HL-60 (cell line): ENCODE measurements around the gene EMC9.
"Not testable (repeated sequence)": the region's sequence is repeated elsewhere in the genome, so short reads cannot be mapped to it uniquely, and the experiment has no call there.

Source experiments
- DNase-seq, 2 experiments: peaks; one replicate each; pipeline ENCODE4 v3.0.0-alpha.2; 2010 to 2020; ENCODE audit warnings: low read depth in 1 of 2, low spot score in 1 of 2
- H3K27ac ChIP-seq: fragments of 250-450 bp; sonication (Bioruptor Pico); replicated peaks from 2 replicates; pipeline ENCODE4 v1.5.1; 2020; ENCODE audit warnings: mild to moderate bottlenecking, moderate library complexity
- H3K27me3 ChIP-seq: fragments of 250-450 bp; sonication (Bioruptor Pico); 2 replicates; pipeline ENCODE4 v1.5.1; 2021; ENCODE audit warnings: mild to moderate bottlenecking, moderate library complexity; ENCODE audit not compliant: insufficient read depth, poor library complexity, severe bottlenecking
- H3K4me3 ChIP-seq: replicated peaks from 2 replicates; pipeline ENCODE4 v1.5.1; 2011; ENCODE audit warnings: mild to moderate bottlenecking, control low read depth, low read length; ENCODE audit not compliant: insufficient read depth
- GABPA ChIP-seq: IDR thresholded peaks from 2 replicates; pipeline ENCODE4 v1.6.1; 2012; ENCODE audit warnings: low read depth
- POLR2AphosphoS5 ChIP-seq: IDR thresholded peaks from 2 replicates; pipeline ENCODE4 v1.6.1; 2012; ENCODE audit warnings: low read depth
- SPI1 ChIP-seq: IDR thresholded peaks from 2 replicates; pipeline ENCODE4 v1.6.1; 2012; ENCODE audit warnings: low read depth, mild to moderate bottlenecking, borderline replicate concordance
- TF ChIP-seq, protein P1 (sequence below): IDR thresholded peaks from one replicate; pipeline ENCODE4 v1.5.1; 2011; ENCODE audit warnings: low read length, control low read depth, inconsistent platforms; ENCODE audit not compliant: insufficient read depth
- TF ChIP-seq, protein P2 (sequence below): IDR thresholded peaks from 2 replicates; pipeline ENCODE4 v1.6.1; 2012; ENCODE audit warnings: low read depth; ENCODE audit not compliant: insufficient replicate concordance

The EMC9 gene

DNA sequence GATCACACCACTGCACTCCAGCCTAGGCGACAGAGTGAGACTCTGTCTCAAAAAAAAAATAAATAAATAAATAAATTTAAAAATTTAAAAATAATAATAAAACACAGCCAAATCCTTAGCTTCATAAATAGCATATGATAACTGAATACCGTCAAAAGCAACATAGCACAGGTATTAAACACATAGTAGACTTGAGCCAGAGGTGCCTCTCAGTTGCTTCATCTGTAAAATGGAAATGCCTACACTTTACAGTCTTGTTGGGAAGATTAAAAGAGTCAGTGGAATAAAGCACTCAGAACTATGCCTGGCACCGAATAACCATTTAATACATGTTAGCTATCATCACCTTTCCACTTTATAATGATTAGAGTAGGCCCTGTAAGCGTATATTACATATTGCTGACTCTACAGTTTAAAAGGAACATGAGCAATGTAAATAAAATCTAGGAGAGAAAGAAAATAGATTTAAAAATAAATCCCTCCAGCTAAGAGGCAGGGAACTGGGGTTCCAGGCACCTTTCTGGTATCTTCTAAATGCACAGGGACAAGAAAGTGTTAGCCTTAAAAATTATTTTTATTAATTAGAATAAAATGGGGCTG, 34.6 kb downstream of the EMC9 start:
- TF ChIP-seq, protein P1, sequence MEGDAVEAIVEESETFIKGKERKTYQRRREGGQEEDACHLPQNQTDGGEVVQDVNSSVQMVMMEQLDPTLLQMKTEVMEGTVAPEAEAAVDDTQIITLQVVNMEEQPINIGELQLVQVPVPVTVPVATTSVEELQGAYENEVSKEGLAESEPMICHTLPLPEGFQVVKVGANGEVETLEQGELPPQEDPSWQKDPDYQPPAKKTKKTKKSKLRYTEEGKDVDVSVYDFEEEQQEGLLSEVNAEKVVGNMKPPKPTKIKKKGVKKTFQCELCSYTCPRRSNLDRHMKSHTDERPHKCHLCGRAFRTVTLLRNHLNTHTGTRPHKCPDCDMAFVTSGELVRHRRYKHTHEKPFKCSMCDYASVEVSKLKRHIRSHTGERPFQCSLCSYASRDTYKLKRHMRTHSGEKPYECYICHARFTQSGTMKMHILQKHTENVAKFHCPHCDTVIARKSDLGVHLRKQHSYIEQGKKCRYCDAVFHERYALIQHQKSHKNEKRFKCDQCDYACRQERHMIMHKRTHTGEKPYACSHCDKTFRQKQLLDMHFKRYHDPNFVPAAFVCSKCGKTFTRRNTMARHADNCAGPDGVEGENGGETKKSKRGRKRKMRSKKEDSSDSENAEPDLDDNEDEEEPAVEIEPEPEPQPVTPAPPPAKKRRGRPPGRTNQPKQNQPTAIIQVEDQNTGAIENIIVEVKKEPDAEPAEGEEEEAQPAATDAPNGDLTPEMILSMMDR = no peak
- Histone ChIP-seq H3K4me3 (no peak overlapping the region), H3K27ac (no peak overlapping the region), H3K27me3 (no peaks in the 10 kb centered on the region)
- no peak for DNase-seq

DNA sequence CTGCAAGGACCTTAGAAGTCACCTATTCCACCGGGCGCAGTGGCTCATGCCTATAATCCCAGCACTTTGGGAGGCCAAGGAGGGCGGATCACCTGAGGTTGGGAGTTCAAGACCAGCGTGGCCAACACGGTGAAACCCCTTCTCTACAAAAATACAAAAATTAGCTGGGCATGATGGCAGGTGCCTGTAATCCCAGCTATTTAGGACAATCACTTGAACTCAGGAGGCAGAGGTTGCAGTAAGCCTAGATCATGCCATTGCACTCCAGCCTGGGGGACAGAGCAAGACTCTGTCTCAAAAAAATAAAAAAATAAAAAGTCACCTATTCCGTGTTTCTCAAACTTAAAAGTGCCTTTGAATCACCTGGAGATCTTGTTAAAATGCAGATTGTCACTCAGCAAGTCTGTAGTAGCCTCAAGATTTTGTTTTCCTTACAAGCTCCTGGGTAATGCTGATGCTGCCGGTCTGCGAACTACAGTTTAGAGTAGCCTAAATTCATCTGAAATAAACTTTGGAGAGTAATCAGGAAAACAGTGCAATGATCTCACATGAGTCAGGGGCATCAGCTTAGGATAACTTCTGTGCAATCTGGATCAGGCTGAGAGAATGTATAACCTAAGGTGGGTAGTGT, 35.7 kb downstream of the EMC9 start:
- H3K27ac ChIP-seq, H3K27me3 ChIP-seq, H3K4me3 ChIP-seq, DNase-seq: not testable (repeated sequence)

DNA sequence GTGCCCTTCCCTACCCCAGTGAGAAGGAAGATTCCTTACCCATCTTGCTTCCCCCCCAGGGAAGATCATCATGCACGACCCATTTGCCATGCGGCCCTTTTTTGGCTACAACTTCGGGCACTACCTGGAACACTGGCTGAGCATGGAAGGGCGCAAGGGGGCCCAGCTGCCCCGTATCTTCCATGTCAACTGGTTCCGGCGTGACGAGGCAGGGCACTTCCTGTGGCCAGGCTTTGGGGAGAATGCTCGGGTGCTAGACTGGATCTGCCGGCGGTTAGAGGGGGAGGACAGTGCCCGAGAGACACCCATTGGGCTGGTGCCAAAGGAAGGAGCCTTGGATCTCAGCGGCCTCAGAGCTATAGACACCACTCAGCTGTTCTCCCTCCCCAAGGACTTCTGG, 37.9 kb downstream of the EMC9 start:
- Histone ChIP-seq H3K27ac (no peak overlapping the region), H3K27me3 (no peaks in the 10 kb centered on the region)

DNA sequence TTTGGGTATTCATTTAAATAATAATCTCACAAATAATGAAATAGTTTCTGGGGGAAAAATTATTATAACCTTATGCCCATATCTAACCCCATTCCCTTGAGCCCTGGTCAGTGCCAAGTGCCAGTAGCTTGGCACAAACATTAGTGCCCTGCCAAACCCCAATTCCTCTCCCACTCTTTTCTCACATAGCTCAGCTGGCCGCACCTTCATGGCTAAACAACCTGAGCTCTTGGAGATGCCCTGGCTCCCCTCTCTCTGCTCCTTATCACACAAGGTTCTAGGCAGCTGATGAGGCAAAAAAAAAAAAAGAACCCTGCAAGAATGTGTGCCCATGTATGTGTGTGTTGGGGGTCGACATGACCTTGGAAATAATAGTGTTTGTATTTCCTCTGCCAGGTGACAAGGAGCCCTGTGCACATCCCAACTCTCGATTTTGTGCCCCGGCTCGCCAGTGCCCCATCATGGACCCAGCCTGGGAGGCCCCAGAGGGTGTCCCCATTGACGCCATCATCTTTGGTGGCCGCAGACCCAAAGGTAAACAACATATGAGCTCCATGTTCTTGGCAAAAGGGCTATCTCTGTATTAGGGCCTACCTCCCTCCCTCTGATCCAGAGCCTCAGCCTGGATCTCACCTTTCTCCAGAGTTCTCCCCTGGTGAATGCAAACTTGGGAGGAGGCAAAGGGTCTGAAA, 38.9 kb downstream of the EMC9 start:
- no peak for DNase-seq
- H3K27me3 ChIP-seq = no peaks in the 10 kb centered on the region
- TF ChIP-seq, protein P1 = no peak
- TF ChIP-seq SPI1 (no peak), POLR2AphosphoS5 (no peak), GABPA (no peak)
- TF ChIP-seq, protein P2, sequence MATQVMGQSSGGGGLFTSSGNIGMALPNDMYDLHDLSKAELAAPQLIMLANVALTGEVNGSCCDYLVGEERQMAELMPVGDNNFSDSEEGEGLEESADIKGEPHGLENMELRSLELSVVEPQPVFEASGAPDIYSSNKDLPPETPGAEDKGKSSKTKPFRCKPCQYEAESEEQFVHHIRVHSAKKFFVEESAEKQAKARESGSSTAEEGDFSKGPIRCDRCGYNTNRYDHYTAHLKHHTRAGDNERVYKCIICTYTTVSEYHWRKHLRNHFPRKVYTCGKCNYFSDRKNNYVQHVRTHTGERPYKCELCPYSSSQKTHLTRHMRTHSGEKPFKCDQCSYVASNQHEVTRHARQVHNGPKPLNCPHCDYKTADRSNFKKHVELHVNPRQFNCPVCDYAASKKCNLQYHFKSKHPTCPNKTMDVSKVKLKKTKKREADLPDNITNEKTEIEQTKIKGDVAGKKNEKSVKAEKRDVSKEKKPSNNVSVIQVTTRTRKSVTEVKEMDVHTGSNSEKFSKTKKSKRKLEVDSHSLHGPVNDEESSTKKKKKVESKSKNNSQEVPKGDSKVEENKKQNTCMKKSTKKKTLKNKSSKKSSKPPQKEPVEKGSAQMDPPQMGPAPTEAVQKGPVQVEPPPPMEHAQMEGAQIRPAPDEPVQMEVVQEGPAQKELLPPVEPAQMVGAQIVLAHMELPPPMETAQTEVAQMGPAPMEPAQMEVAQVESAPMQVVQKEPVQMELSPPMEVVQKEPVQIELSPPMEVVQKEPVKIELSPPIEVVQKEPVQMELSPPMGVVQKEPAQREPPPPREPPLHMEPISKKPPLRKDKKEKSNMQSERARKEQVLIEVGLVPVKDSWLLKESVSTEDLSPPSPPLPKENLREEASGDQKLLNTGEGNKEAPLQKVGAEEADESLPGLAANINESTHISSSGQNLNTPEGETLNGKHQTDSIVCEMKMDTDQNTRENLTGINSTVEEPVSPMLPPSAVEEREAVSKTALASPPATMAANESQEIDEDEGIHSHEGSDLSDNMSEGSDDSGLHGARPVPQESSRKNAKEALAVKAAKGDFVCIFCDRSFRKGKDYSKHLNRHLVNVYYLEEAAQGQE = no peak
- no peak overlapping the region for H3K27ac ChIP-seq
- H3K4me3 ChIP-seq = no peak overlapping the region

More for the DNA sequence above, 37.9 kb downstream of the EMC9 start:
- TF ChIP-seq SPI1 = no peak
- no peak for TF ChIP-seq POLR2AphosphoS5
- no peak for TF ChIP-seq GABPA
- TF ChIP-seq, protein P2 = no peak
- TF ChIP-seq, protein P1 = no peak
- DNase-seq = no peak
- no peak overlapping the region for H3K4me3 ChIP-seq
